ENCODE measurements around the gene GRAP.

Gene GRAP

GRCh38 chr17:19000531-19001325 is 46.0 kb downstream of the GRAP start:
- no peak overlapping the region for H3K4me2 ChIP-seq (ENCODE audit: insufficient read depth, low read length)
- no peak overlapping the region for H3K9ac ChIP-seq (ENCODE audit: low read depth, low read length)
- no peak for ATAC-seq (ENCODE audit: insufficient read depth, low read depth)
- H3K9me3 ChIP-seq (ENCODE audit: insufficient read depth, low read length, severe bottlenecking) = no peaks in the 10 kb centered on the region
- H3K79me2 ChIP-seq (ENCODE audit: insufficient read depth, low read length) = no peaks in the 10 kb centered on the region
- DNase-seq = no peak
- no peak overlapping the region for H2AFZ ChIP-seq (ENCODE audit: low read depth, low read length)
- H3K27me3 ChIP-seq (ENCODE audit: insufficient read depth, low read length, poor library complexity) = no peaks in the 10 kb centered on the region
- H4K20me1 ChIP-seq (ENCODE audit: insufficient read depth, low read length) = 0 out of 2 replicates have a peak, but pooled peaks cover 10% of the 10 kb centered on the region
- no peaks in the 10 kb centered on the region for H3K4me1 ChIP-seq (ENCODE audit: insufficient read depth, low read length)
- H3K36me3 ChIP-seq (ENCODE audit: insufficient read depth, low read length) = no peaks in the 10 kb centered on the region
- H3K4me3 ChIP-seq (ENCODE audit: low read depth in 1 of 2, low read length in 2 of 2) = no peak overlapping the region
- H3K27ac ChIP-seq (ENCODE audit: low read length) = no peak overlapping the region
- TF ChIP-seq EZH2 (IDR thresholded peaks at IDR 0.05; ENCODE audit: borderline replicate concordance, low read depth, low read length, severe bottlenecking) = no peak
- TF ChIP-seq, protein P1, sequence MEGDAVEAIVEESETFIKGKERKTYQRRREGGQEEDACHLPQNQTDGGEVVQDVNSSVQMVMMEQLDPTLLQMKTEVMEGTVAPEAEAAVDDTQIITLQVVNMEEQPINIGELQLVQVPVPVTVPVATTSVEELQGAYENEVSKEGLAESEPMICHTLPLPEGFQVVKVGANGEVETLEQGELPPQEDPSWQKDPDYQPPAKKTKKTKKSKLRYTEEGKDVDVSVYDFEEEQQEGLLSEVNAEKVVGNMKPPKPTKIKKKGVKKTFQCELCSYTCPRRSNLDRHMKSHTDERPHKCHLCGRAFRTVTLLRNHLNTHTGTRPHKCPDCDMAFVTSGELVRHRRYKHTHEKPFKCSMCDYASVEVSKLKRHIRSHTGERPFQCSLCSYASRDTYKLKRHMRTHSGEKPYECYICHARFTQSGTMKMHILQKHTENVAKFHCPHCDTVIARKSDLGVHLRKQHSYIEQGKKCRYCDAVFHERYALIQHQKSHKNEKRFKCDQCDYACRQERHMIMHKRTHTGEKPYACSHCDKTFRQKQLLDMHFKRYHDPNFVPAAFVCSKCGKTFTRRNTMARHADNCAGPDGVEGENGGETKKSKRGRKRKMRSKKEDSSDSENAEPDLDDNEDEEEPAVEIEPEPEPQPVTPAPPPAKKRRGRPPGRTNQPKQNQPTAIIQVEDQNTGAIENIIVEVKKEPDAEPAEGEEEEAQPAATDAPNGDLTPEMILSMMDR (IDR thresholded peaks at IDR 0.05; ENCODE audit: borderline replicate concordance, extremely low read depth, low read length, poor library complexity, severe bottlenecking) = no peak

GRCh38 chr17:18999911-19000310 is 46.8 kb downstream of the GRAP start:
- DNase-seq = no peak
- peaks cover 3% of the 10 kb centered on the region for H3K9me3 ChIP-seq (ENCODE audit: insufficient read depth, low read length, severe bottlenecking)
- no peaks in the 10 kb centered on the region for H3K4me1 ChIP-seq (ENCODE audit: insufficient read depth, low read length)
- H3K36me3 ChIP-seq (ENCODE audit: insufficient read depth, low read length) = no peaks in the 10 kb centered on the region
- ATAC-seq (ENCODE audit: insufficient read depth, low read depth) = no peak
- H3K27me3 ChIP-seq (ENCODE audit: insufficient read depth, low read length, poor library complexity) = no peaks in the 10 kb centered on the region
- H2AFZ ChIP-seq (ENCODE audit: low read depth, low read length) = no peak overlapping the region
- no peaks in the 10 kb centered on the region for H3K79me2 ChIP-seq (ENCODE audit: insufficient read depth, low read length)
- 0 out of 2 replicates have a peak, but pooled peaks cover 10% of the 10 kb centered on the region for H4K20me1 ChIP-seq (ENCODE audit: insufficient read depth, low read length)
- H3K4me3 ChIP-seq (ENCODE audit: low read depth in 1 of 2, low read length in 2 of 2) = no peak overlapping the region
- no peak overlapping the region for H3K4me2 ChIP-seq (ENCODE audit: insufficient read depth, low read length)
- H3K27ac ChIP-seq (ENCODE audit: low read length) = no peak overlapping the region
- H3K9ac ChIP-seq (ENCODE audit: low read depth, low read length) = no peak overlapping the region
- TF ChIP-seq, protein P1 (IDR thresholded peaks at IDR 0.05; ENCODE audit: borderline replicate concordance, extremely low read depth, low read length, poor library complexity, severe bottlenecking) = no peak
- no peak for TF ChIP-seq EZH2 (IDR thresholded peaks at IDR 0.05; ENCODE audit: borderline replicate concordance, low read depth, low read length, severe bottlenecking)

- H3K36me3 ChIP-seq (ENCODE audit: insufficient read depth, low read length) = no peaks in the 10 kb centered on the region
- H3K4me3 ChIP-seq (ENCODE audit: low read depth in 1 of 2, low read length in 2 of 2) = no peak overlapping the region
- H3K4me1 ChIP-seq (ENCODE audit: insufficient read depth, low read length) = no peaks in the 10 kb centered on the region
- no peaks in the 10 kb centered on the region for H3K27me3 ChIP-seq (ENCODE audit: insufficient read depth, low read length, poor library complexity)
- H3K9me3 ChIP-seq (ENCODE audit: insufficient read depth, low read length, severe bottlenecking) = peaks cover 3% of the 10 kb centered on the region
- no peak overlapping the region for H2AFZ ChIP-seq (ENCODE audit: low read depth, low read length)
- H3K4me2 ChIP-seq (ENCODE audit: insufficient read depth, low read length) = no peak overlapping the region
- no peak for TF ChIP-seq EZH2 (IDR thresholded peaks at IDR 0.05; ENCODE audit: borderline replicate concordance, low read depth, low read length, severe bottlenecking)
- TF ChIP-seq, protein P1 (IDR thresholded peaks at IDR 0.05; ENCODE audit: borderline replicate concordance, extremely low read depth, low read length, poor library complexity, severe bottlenecking) = no peak
- H3K9ac ChIP-seq (ENCODE audit: low read depth, low read length) = no peak overlapping the region
- H4K20me1 ChIP-seq (ENCODE audit: insufficient read depth, low read length) = 0 out of 2 replicates have a peak, but pooled peaks cover 10% of the 10 kb centered on the region
- no peaks in the 10 kb centered on the region for H3K79me2 ChIP-seq (ENCODE audit: insufficient read depth, low read length)
- no peak for ATAC-seq (ENCODE audit: insufficient read depth, low read depth)
- DNase-seq = no peak
- no peak overlapping the region for H3K27ac ChIP-seq (ENCODE audit: low read length)
Measured at GRCh38 chr17:18999394-18999793, 47.4 kb downstream of the GRAP start.

Measured in DND-41 (cell line).